Body of pancreas (tissue), 4 donors: ENCODE measurements around the gene PRDM16. TPM values are rescaled to one million over a fixed set of nuclear protein-coding genes. Genes with fewer than 3 reads are reported as not detected.

Source experiments
- ATAC-seq: fragments of 150-250 bp; one replicate; pipeline ENCODE4 v1.9.1; 2016
- DNase-seq, 4 donors: peaks; one replicate each; pipeline ENCODE4 v3.0.0-alpha.2; 2019
- H3K27ac ChIP-seq, 4 donors: fragments of 200-600 bp; sonication (generic); 1 replicate in 3 of 4; 2 replicates in 1 of 4; pipeline versions ENCODE4 v1.5.1 to v1.6.1; 2016 to 2019; ENCODE audit warnings: mild to moderate bottlenecking in 1 of 4, mixed read lengths in 1 of 4, moderate library complexity in 1 of 4
- H3K27me3 ChIP-seq, 2 donors: fragments of 200-600 bp; sonication (generic); one replicate each; pipeline ENCODE4 v1.6.0; 2016; ENCODE audit warnings: mild to moderate bottlenecking in 1 of 2
- H3K36me3 ChIP-seq, 2 donors: fragments of 200-600 bp; sonication (generic); replicated peaks in 1 of 2; 2 replicates each; pipeline ENCODE4 v1.5.1; 2016; ENCODE audit warnings: low read depth in 2 of 2; ENCODE audit not compliant: insufficient read depth in 1 of 2
- H3K4me1 ChIP-seq: fragments of 200-600 bp; sonication (generic); one replicate; pipeline ENCODE4 v1.6.0; 2016
- H3K4me3 ChIP-seq, 2 donors: fragments of 200-600 bp; sonication (generic); 1 replicate in 1 of 2; 2 replicates in 1 of 2; pipeline ENCODE4 v1.5.1; 2016 to 2019
- H3K9me3 ChIP-seq, 3 donors: fragments of 200-600 bp; sonication (generic); 1 replicate in 2 of 3; 2 replicates in 1 of 3; pipeline ENCODE4 v1.5.1; 2016
- CTCF ChIP-seq, 7 experiments: fragments of 450-650 bp in 4 of 7; fragments of 200-600 bp in 3 of 7; sonication (generic) in 3 of 7; IDR thresholded peaks; one replicate each; pipeline ENCODE4 v1.5.1; 2016 to 2019; ENCODE audit warnings: antibody characterized with exemption in 7 of 7
- POLR2A ChIP-seq, 3 donors: fragments of 450-650 bp; IDR thresholded peaks; one replicate each; pipeline ENCODE4 v1.6.1; 2016; ENCODE audit warnings: antibody characterized with exemption in 3 of 3, mild to moderate bottlenecking in 2 of 3
- WGBS, 2 donors: methylation state at CpG; one replicate each; pipeline ENCODE4 v1.1.5; 2017; 5-methylcytosine and 5-hydroxymethylcytosine counted together
- intact Hi-C: fragments of 100-400 bp; cut with DNase I; formaldehyde crosslinking; loops from one replicate; pipeline ENCODE4 v1.15.1; 2023
- total RNA-seq, 2 donors: library from RNA; depleted of rRNA; stranded (reverse); fragments of >200 nt; gene quantifications; one replicate each; pipeline ENCODE4 v1.1.0, GENCODE V29; 2016

PRDM16 gene
- total RNA-seq, 2 donors from 2014 or later = 15.2 to 16.6 TPM

GRCh38 chr1:3351449-3352298 lies 282.7 kb downstream of the PRDM16 start:
- peak in 1 of 4 donors; percentile 40 for DNase-seq

DNA sequence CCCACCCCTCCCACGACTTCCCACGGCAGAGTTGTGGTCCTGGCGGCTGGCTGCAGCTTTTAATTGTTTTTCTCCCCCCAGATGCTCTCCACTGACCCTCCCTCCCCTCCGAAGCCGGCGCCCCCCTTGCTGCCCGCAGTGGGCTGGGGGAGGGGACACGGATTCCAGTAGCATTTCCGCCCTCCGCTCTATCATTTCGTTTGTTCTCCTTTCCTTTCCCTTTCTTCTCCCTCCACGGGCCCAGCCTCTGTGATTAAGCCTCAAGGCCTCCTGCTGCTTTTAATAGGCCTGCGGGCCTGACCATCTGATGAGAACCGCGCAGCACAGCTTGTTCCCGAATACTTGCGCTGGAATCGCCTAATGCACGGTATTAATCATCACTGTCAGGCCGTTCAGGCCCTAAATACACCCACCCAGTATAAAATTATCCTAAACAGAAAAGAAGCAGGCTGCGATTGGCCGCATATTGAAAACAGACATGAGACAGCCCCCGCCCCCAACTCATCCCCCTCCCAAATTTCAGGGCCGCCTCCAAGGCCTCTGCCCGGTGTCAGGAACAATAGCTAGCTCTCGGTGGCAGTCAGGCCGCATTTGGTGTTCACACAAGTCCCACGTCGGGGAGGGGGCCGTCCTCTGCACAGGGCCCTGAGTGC lies 283.4 kb downstream of the PRDM16 start:
- H3K27me3 ChIP-seq = no peaks in the 10 kb centered on the region

More at GRCh38 chr1:3351449-3352298, 282.7 kb downstream of the PRDM16 start:
- Histone ChIP-seq H3K27me3 (no peaks in the 10 kb centered on the region), H3K4me1 (peaks cover 95% of the 10 kb centered on the region), H3K9me3 (no peaks in the 10 kb centered on the region), H3K4me3 (no peak overlapping the region), H3K36me3 (no peaks in the 10 kb centered on the region), H3K27ac (peak overlapping the region; percentile 80 to 91 (median 88))
- TF ChIP-seq POLR2A (IDR thresholded peaks at IDR 0.05) = no peak
- no peak for ATAC-seq
- WGBS, 2 donors = 58 to 84% methylated on average over 7 to 10 of the region's 11 CpGs
- intact Hi-C loops = no loop called here

GRCh38 chr1:3352952-3353331 lies 283.9 kb downstream of the PRDM16 start:
- H3K4me1 ChIP-seq = peaks cover 93% of the 10 kb centered on the region
- H3K27ac ChIP-seq = peak overlapping the region; percentile 71 to 91 (median 88)
- DNase-seq (peak; percentile 44 to 67 (median 62)), ATAC-seq (peak; percentile 26)
- 32% methylated on average over 10 of the region's 13 CpGs; no CpG with 5 or more reads in 1 of the 2 donors for WGBS, 2 donors
- intact Hi-C loops = no loop called here
- no peak overlapping the region for H3K4me3 ChIP-seq
- TF ChIP-seq POLR2A (IDR thresholded peaks at IDR 0.05) (no peak), CTCF (IDR thresholded peaks at IDR 0.05) (no peak)
- no peaks in the 10 kb centered on the region for H3K36me3 ChIP-seq
- H3K9me3 ChIP-seq = no peaks in the 10 kb centered on the region
- no peaks in the 10 kb centered on the region for H3K27me3 ChIP-seq

More for the DNA sequence above, 283.4 kb downstream of the PRDM16 start:
- DNase-seq = peak; percentile 58 to 85 (median 78)
- Histone ChIP-seq H3K27ac (peak overlapping the region; percentile 80 to 91 (median 88)), H3K4me3 (no peak overlapping the region), H3K36me3 (no peaks in the 10 kb centered on the region), H3K9me3 (no peaks in the 10 kb centered on the region), H3K4me1 (peaks cover 95% of the 10 kb centered on the region)
- peak; percentile 77 for ATAC-seq
- 47 to 53% methylated on average over 26 to 29 of the region's 30 CpGs for WGBS, 2 donors
- TF ChIP-seq CTCF (IDR thresholded peaks at IDR 0.05) (no peak), POLR2A (IDR thresholded peaks at IDR 0.05) (peak in 2 of 3 donors; percentile 56 to 61)
- intact Hi-C loops = no loop called here

GRCh38 chr1:3353876-3354275 lies 284.9 kb downstream of the PRDM16 start:
- Histone ChIP-seq H3K4me3 (no peak overlapping the region), H3K4me1 (peaks cover 83% of the 10 kb centered on the region), H3K27ac (peak overlapping the region; percentile 15 to 91 (median 88)), H3K36me3 (no peaks in the 10 kb centered on the region), H3K27me3 (no peaks in the 10 kb centered on the region), H3K9me3 (no peaks in the 10 kb centered on the region)
- intact Hi-C loops = no loop called here
- TF ChIP-seq POLR2A (IDR thresholded peaks at IDR 0.05) (no peak), CTCF (IDR thresholded peaks at IDR 0.05) (no peak)
- 46 to 61% methylated on average over 6 to 8 of the region's 8 CpGs for WGBS, 2 donors
- ATAC-seq (no peak), DNase-seq (no peak)

- Histone ChIP-seq H3K4me1 (peaks cover 71% of the 10 kb centered on the region), H3K27me3 (no peaks in the 10 kb centered on the region), H3K36me3 (no peaks in the 10 kb centered on the region), H3K27ac (peak overlapping the region in 3 of 4 donors; percentile 88 to 91 (median 89)), H3K4me3 (no peak overlapping the region), H3K9me3 (no peaks in the 10 kb centered on the region)
- TF ChIP-seq POLR2A (IDR thresholded peaks at IDR 0.05) (no peak), CTCF (IDR thresholded peaks at IDR 0.05) (no peak)
- DNase-seq (no peak), ATAC-seq (no peak)
- intact Hi-C loops = no loop called here
- 91 to 92% methylated on average over 6 to 8 of the region's 8 CpGs for WGBS, 2 donors
These were observed 286.1 kb downstream of the PRDM16 start for GRCh38 chr1:3355089-3355488.
